ENCODE measurements around the gene MRPL34.
A peak's percentile ranks its signal among the peaks of the same experiment; 100 is the strongest.
"Not testable (repeated sequence)": the region's sequence is repeated elsewhere in the genome, so short reads cannot be mapped to it uniquely, and the experiment has no call there.

Gene MRPL34

GRCh38 chr19:17286263-17286662 is 19.4 kb upstream of the MRPL34 start:
- FAIRE-seq, result no peak

GRCh38 chr19:17286752-17287151 is 18.9 kb upstream of the MRPL34 start:
- no peak for FAIRE-seq

- no peak for FAIRE-seq
Observed at GRCh38 chr19:17289489-17289888, 16.2 kb upstream of the MRPL34 start.

DNA sequence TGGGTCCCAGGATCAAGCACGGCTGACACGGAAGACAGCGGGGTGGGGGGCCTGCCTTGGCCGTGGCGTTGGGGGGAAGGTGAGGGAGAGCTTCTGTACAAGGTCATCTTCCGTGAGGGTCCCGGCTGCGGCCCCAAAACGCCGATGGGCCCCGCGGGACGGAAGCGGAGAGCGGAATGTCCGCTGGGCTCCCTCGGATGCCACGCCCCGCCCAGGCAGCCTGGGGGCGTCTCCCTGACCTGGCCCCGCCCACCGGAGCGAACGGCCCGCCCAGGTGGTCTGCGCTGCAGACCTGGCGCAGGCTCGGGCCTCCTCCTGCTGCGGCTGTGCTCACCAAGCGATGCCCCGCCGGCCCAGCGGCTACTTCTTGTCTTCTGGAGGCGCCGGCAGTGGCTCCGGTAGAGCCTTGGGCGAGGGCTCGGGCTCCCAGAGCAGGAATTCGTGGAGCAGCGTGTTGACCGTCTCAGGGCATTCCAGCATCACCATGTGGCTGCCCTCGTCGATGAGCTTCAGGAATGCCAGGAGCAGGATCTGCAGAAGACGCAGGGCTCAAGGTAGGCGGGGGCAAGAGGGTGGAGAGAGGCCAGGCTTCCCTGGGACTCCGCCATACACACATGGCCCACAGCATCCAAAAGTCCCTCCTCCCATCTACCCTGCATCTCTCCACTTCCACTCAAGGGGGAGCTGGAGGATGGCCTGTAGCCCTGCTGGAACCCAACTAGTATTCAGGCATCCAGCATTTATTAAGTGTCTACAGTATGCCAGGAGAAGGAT is 13.2 kb upstream of the MRPL34 start:
- FAIRE-seq, result no peak

DNA sequence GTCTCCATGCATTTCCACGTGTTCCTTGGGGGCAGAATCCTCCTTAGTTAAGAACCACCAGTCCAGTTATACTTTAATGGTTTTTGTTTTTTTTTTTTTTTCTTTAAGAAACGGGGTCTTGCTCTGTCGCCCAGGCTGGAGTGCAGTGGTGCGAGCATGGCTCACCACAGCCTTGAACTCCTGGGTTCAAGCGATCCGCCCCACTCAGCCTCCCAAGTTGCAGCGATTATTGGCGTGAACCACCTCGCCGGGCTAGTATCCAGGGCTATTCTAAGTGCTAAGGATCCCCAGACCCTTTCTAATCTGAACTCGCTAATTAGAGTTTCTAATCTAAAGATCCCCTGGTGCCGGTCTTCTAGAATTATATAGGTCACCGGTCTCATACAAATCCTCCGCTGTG is 12.1 kb upstream of the MRPL34 start:
- FAIRE-seq, result no peak

GRCh38 chr19:17294051-17294891 is 11.4 kb upstream of the MRPL34 start:
- no peak for FAIRE-seq

DNA sequence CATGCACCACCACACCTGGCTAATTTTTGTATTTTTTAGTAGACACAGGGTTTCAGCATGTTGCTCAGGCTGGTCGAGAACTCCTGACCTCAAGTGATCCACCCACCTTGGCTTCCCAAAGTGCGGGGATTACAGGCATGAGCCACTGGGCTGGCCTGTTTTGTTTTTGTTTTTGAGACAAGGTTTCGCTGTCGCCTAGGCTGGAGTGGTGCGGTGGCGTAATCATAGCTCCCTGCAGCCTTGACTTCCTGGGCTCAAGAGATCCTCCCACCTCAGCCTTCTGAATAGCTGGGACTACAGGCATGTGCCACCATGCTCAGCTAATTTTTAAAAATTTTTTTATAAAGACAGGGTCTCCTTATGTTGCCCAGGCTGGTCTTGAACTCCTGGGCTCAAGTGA is 10.1 kb upstream of the MRPL34 start:
- not testable (repeated sequence) for FAIRE-seq

GRCh38 chr19:17296273-17296672 is 9.4 kb upstream of the MRPL34 start:
- FAIRE-seq, result no peak

DNA sequence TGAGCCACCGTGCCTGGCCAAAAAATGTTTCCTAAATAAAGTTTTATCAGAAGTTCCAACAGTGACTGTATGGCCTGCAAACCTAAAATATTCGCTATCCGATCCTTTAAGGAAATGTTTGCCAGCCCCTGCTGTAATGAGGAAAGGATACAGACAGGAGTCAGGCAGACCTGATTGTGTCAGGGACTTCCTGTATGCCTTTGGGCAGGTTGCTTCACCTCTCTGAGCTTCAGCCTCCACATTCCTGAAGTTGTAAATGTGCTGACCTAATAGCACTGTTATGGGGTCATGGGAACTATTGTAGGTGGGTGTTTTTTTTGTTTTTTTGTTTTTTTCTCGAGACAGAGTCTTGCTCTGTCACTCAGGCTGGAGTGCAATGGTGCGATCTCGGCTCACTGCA is 8.7 kb upstream of the MRPL34 start:
- no peak for FAIRE-seq

GRCh38 chr19:17300992-17301619 is 4.6 kb upstream of the MRPL34 start:
- FAIRE-seq, result no peak

DNA sequence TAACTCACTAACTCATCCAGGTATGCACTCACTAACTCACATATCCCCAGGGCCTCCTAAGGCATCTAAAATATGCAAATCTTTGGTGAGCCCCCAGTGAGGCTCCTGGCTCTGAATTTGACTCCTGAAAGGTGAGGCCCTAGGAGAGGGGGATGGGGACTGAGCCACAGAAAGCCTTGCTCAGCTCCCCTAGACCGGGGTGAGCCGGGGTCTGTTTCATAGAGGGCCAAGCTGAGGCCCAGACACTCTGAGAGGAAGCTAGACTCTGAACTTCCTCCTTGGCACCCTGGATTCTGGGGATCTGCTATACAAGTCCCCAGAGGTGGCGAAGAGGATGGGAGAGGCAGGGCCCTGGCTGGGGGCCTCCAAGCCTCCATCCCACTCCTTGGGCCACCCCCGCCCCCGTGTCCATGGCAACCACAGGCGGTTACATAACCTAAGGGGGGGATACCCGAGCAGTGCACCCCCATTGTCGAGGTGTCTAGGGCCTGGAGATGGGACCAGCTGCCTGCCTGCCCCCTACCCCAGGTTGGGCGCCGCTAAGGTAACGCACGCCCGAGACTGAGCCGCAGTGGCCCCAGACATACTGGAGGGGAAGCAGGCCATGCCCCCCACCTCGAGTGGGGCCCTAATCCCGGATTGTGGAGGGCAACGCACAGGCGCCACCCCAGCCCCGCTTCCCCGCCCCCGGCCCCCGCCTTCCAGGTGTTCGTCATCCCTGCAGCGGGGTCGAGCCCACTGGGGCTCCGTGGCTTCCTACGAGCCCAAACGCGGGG is 3.1 kb upstream of the MRPL34 start:
- no peak for FAIRE-seq

- FAIRE-seq, result no peak
Observed at GRCh38 chr19:17303167-17303939, 2.3 kb upstream of the MRPL34 start, which contains the start of gene ABHD8. ABHD8 (minus strand) TSS chr19:17303425; CDS start chr19:17301616, 1,809 bp downstream.

- no peak for FAIRE-seq
Observed at GRCh38 chr19:17303940-17304267, 1.8 kb upstream of the MRPL34 start.

DNA sequence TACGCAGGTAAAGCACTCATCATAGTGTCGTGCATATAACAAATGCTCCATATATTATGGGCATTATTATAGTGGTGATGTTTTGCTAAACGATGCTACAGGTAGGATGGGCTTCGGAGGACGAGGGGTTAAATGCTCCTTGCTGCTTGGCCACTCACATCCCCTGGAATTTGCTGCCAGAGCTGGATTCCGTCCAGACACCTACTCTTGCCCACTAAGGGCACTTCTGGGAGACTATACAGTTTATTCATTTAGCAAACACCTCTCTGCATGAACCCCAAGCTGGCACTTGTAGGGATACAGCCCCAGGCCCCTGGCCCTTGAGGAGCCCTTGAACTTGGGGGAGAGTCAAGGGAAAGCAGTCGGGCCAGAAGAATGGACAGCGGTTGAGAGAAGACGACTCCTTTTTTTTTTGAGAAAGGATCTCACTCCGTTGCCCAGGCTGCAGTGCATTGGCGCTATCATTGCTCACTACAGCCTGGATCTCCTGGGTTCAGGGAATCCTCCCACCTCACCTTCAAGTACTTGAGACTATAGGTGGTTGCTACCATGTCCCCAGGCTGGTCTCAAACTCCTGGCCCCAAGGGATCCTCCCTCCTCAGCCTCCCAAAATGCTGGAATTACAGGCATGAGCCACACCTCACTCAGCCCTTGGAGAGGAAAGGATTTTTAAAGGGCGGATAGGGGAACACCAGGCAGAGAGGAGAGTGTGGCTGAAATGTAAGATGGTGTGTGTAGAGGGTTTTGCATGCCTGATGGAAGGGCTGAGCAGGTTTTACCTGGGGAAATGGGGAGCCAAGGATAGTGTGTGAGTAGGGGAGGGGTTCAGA is 1.1 kb upstream of the MRPL34 start:
- FAIRE-seq, result no peak

DNA sequence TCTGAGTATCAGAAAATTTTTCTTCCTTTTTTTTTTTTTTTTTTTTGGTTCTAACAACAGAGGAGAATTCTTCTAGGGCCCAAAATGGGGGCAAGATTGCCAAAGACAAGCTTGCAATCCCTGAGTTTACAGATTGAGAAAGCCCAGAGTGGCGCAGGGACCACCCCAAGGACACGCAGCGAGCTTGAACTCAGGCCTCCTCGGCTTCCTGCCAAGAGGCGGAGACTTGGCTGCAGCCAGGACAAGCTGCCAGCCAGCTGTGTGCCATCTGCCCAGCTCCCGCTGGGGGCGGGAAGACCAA is 506 bp upstream of the MRPL34 start:
- FAIRE-seq, result no peak

GRCh38 chr19:17306285-17306714 is 628 bp downstream of the MRPL34 start:
- FAIRE-seq, result no peak

- no peak for FAIRE-seq
Observed at GRCh38 chr19:17307876-17308377, 2.3 kb downstream of the MRPL34 start.

- peak; percentile 99 for FAIRE-seq
Observed at GRCh38 chr19:17309198-17309964, 3.7 kb downstream of the MRPL34 start, which contains the start of gene DDA1. DDA1 (plus strand) TSS chr19:17309563; CDS start chr19:17309655, 92 bp downstream.

DNA sequence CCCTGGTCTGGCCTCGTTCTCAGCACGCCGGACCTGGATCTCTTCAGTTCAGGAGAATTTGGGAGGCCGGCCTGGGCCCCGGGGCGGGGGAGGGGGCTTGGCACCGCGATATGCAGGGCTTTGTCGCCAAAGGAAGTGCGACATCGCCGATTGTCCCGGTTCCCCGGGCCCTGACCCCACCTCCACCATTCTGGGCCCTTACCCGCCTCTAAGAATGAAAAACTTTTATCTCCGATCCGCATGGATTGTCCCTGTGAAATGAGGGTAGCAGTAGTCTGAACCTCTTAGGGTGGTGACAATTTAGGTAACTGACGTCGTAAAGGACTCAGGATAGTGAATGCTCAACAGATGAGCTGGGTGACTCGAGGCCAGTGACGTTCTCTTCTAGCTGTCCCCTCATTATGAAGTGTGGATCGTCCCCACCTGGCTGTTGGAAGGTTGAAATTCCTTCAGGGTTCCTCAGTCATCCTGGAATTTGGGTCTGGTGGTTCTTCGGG is 4.3 kb downstream of the MRPL34 start:
- no peak for FAIRE-seq
